Ascending aorta (tissue), 2 donors: Measurements from ENCODE around the gene TSLP. TPM values are rescaled to one million over a fixed set of nuclear protein-coding genes. Genes with fewer than 3 reads are reported as not detected.

Source experiments
- DNase-seq, 2 donors: peaks; one replicate each; pipeline ENCODE4 v3.0.0-alpha.2; 2019; ENCODE audit warnings: low spot score in 2 of 2
- H3K27ac ChIP-seq, 2 donors: fragments of 200-600 bp; sonication (generic); one replicate each; pipeline ENCODE4 v1.5.1; 2016 to 2017; ENCODE audit warnings: mild to moderate bottlenecking in 1 of 2
- H3K27me3 ChIP-seq: fragments of 200-600 bp; sonication (generic); one replicate; pipeline ENCODE4 v1.5.1; 2017
- H3K36me3 ChIP-seq, 2 donors: fragments of 200-600 bp; sonication (generic); one replicate each; pipeline ENCODE4 v1.5.1; 2016
- H3K4me1 ChIP-seq, 2 donors: fragments of 200-600 bp; sonication (generic); one replicate each; pipeline ENCODE4 v1.5.1; 2016 to 2017; ENCODE audit warnings: mild to moderate bottlenecking in 1 of 2
- H3K4me3 ChIP-seq, 2 donors: fragments of 200-600 bp; sonication (generic); one replicate each; pipeline ENCODE4 v1.5.1; 2016 to 2017; ENCODE audit warnings: mild to moderate bottlenecking in 1 of 2
- H3K9me3 ChIP-seq, 2 donors: fragments of 200-600 bp; sonication (generic); one replicate each; pipeline ENCODE4 v1.5.1; 2016
- CTCF ChIP-seq, 3 experiments: fragments of 200-600 bp in 2 of 3; fragments of 450-650 bp in 1 of 3; sonication (generic) in 2 of 3; IDR thresholded peaks; one replicate each; pipeline ENCODE4 v1.5.1; 2016 to 2019; ENCODE audit warnings: antibody characterized with exemption in 3 of 3, mild to moderate bottlenecking in 1 of 3, moderate library complexity in 1 of 3
- intact Hi-C: fragments of 100-400 bp; cut with DNase I; formaldehyde crosslinking; loops from one replicate; pipeline ENCODE4 v1.15.1; 2023
- total RNA-seq: library from RNA; depleted of rRNA; stranded (reverse); fragments of >200 nt; gene quantifications from one replicate; pipeline ENCODE4 v1.1.0, GENCODE V29; 2016

The TSLP gene
- total RNA-seq, 1 donor from 2014 or later, result not detected

GRCh38 chr5:111113678-111114077 is 42.2 kb downstream of the TSLP start:
- intact Hi-C loops, result no loop called here
- Histone ChIP-seq H3K4me1 (no peaks in the 10 kb centered on the region), H3K27ac (no peak overlapping the region), H3K27me3 (no peaks in the 10 kb centered on the region), H3K9me3 (no peaks in the 10 kb centered on the region), H3K36me3 (peaks cover 27 to 59% of the 10 kb centered on the region in 2 donors), H3K4me3 (no peak overlapping the region)
- DNase-seq, result no peak
- no peak for TF ChIP-seq CTCF (IDR thresholded peaks at IDR 0.05)

DNA sequence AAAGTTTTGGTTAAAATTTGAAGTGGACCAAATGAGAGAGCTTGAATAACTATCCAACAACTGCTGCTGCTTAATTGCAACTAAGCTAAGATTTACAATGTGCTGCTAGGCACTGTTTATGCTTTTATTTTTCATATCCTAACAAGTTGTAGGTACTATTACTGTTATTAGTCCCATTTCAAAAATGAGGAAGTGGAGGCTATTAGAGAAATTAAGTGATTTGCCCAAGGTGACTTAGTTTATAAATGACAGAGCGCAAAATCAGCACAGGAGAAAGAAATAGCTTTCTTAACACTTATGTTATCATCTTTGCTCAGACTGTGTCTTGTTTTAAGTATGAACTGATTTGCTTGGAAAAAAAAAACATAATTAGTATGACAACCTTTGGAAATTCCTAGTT is 43.7 kb downstream of the TSLP start:
- peaks cover 30 to 64% of the 10 kb centered on the region in 2 donors for H3K36me3 ChIP-seq

DNA sequence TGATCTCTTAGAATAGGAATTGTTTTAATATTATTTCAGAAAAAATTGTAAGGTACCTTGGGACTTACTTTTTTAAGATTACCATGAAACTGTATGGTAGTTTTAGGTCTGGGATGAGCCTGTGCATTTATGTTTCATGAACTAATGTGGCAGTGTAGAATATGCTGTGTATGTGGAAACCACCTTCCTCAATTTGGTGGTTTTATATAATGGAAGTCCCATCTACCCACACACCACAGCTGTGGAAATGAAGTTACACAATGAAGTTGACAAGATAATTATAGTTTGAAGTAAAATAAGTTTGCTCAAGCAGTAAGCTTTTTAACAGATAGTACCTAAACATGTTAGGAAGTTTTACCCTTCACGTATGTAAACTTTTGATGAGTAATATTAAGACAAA is 45.0 kb downstream of the TSLP start:
- Histone ChIP-seq H3K27me3 (no peaks in the 10 kb centered on the region), H3K4me3 (no peak overlapping the region), H3K36me3 (peaks cover 40 to 65% of the 10 kb centered on the region in 2 donors), H3K4me1 (no peaks in the 10 kb centered on the region), H3K27ac (no peak overlapping the region), H3K9me3 (no peaks in the 10 kb centered on the region)
- no peak for TF ChIP-seq CTCF (IDR thresholded peaks at IDR 0.05)
- no peak for DNase-seq
- intact Hi-C loops, result no loop called here

More for the DNA sequence above, 43.7 kb downstream of the TSLP start:
- H3K4me3 ChIP-seq, result no peak overlapping the region
- H3K27me3 ChIP-seq, result no peaks in the 10 kb centered on the region
- no peak overlapping the region for H3K27ac ChIP-seq
- no peak for DNase-seq
- intact Hi-C loops, result no loop called here
- no peaks in the 10 kb centered on the region for H3K4me1 ChIP-seq
- TF ChIP-seq CTCF (IDR thresholded peaks at IDR 0.05), result no peak
- no peaks in the 10 kb centered on the region for H3K9me3 ChIP-seq

GRCh38 chr5:111117136-111117535 is 45.6 kb downstream of the TSLP start:
- TF ChIP-seq CTCF (IDR thresholded peaks at IDR 0.05), result no peak
- peaks cover 46 to 65% of the 10 kb centered on the region in 2 donors for H3K36me3 ChIP-seq
- H3K9me3 ChIP-seq, result no peaks in the 10 kb centered on the region
- intact Hi-C loops, result no loop called here
- DNase-seq, result no peak
- no peaks in the 10 kb centered on the region for H3K4me1 ChIP-seq
- no peaks in the 10 kb centered on the region for H3K27me3 ChIP-seq
- no peak overlapping the region for H3K4me3 ChIP-seq
- H3K27ac ChIP-seq, result no peak overlapping the region

DNA sequence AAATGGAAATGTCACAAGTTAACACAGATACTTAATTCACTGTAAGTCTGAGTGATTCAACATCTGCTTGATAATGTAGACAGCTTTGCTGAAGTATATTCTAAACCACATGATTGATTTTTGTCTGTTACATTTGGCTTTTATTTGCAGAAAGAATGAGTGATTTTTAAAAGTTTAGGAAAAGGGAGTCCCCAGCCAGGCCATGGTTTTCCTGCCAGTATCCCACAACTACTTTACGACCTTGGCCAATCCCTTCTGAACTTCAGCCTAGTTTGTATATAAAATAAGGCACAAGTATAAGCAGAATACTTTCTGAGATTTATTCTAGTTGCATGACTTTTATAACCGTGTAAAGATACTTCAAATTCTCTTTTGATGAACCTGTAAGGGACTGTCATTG is 47.7 kb downstream of the TSLP start:
- H3K9me3 ChIP-seq, result no peaks in the 10 kb centered on the region
- no peaks in the 10 kb centered on the region for H3K4me1 ChIP-seq
- intact Hi-C loops, result no loop called here
- peaks cover 47 to 65% of the 10 kb centered on the region in 2 donors for H3K36me3 ChIP-seq
- no peak for TF ChIP-seq CTCF (IDR thresholded peaks at IDR 0.05)
- no peak for DNase-seq
- no peak overlapping the region for H3K4me3 ChIP-seq
- H3K27me3 ChIP-seq, result no peaks in the 10 kb centered on the region
- H3K27ac ChIP-seq, result no peak overlapping the region

DNA sequence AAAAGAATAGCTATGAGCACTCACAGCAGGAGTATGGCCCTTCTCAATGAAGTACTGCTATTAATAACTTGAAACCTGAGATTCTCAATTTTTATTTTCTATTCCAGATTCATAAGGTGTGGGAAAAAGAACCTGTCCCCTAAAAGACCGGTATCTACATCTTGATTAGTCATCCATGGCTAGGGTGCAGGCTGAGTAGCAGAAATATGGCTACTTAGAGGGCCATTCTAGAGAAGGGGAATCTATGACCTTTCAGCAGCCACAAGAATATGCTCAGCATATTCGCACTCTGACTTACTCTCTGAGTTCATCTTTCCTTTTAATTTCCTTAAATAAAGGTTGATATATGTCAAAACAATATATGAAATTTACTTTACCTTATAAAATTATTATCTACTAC is 48.3 kb downstream of the TSLP start:
- Histone ChIP-seq H3K27ac (no peak overlapping the region), H3K36me3 (peaks cover 49 to 68% of the 10 kb centered on the region in 2 donors), H3K9me3 (no peaks in the 10 kb centered on the region), H3K4me3 (no peak overlapping the region), H3K27me3 (no peaks in the 10 kb centered on the region), H3K4me1 (no peaks in the 10 kb centered on the region)
- no peak for DNase-seq
- intact Hi-C loops, result no loop called here
- TF ChIP-seq CTCF (IDR thresholded peaks at IDR 0.05), result no peak
